HG03558 (cell line): ENCODE data around the gene XPR1.

Experiments used
- ATAC-seq: cut with Tn5 transposase; IDR thresholded peaks from one replicate; pipeline ENCODE4 v1.9.1; 2021; ENCODE audit warnings: moderate number of reproducible peaks; ENCODE audit not compliant: unreplicated experiment; ENCODE audit errors: extremely low read depth

XPR1 gene

DNA sequence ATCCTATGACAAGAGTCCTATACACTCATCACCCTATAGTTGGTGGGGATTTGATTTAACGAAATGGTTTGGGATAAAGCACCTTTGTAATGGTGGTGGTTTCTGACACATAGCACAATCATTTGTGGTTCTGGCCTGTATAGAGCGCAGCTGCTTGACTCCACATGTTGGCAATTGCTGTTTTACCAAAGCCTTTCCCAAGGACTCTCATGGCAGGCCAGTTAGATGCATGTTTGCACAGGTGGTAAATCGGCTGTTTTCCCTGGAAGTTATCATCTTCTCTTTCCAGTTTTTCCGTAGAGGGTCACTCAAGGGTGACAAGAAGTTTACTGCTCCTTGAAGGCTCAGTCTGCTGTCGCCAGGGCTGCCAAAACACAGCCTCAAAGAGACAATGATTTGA, 17.1 kb upstream of the XPR1 start:
- no peak for ATAC-seq

GRCh38 chr1:180615493-180616290, 16.1 kb upstream of the XPR1 start:
- no peak for ATAC-seq

- ATAC-seq, result no peak
These were observed 15.4 kb upstream of the XPR1 start for GRCh38 chr1:180616439-180616838.

- no peak for ATAC-seq
These were observed 13.9 kb upstream of the XPR1 start for GRCh38 chr1:180617774-180618395.

DNA sequence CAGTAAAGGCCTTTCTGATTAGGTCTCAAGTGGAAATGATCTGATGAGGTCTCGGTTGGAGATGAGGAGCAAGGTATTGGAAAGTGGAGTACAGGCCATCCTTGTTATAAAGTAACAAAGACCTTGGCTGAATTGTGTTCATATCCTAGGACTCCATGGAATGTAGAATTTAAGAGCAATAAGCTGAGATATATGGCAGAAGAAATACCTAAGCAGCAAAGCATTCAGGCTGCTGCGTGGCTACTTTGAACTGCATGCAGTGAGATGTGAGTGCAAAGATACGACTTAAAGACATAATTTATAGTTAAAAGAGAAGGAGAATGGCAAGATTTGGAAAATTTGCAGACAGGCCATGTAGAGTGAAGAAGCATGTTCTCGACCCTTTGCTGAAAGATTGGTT, 11.2 kb upstream of the XPR1 start:
- no peak for ATAC-seq

DNA sequence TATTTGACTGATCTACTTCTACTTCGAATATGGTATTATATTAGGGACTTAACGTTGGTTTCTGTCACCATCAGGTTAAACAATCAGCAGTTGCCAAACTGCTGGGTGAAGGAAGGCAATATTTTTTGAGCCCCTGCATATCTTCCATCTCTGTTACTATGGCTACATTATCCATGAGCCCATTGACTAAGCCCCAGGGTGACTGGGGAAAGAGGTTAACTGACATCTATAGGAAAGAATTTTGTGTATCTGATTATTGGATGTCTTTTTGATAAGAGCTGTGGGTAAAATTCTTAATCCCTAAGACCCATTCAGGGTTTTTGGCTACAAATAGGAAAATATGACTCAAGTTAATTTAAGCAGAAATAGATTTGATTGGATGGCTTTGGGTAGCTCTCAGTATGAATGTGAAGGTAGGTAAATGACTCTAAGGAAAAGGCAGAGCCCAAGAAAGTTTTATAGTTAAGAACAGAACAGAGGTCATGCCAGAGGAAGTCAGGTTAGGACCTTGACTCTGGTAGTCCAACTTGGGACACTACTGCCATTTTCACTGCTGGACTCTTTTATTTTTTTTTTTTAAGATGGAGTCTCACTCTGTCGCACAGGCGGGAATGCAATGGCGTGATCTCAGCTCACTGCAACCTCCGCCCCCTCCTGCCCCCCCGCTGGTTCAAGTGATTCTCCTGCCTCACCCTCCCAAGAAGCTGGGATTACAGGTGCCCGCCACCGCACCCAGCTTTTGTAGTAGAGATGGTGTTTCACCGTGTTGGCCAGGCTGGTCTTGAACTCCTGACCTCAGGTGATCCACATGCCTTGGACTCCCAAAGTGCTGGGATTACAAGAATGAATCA, 8.9 kb upstream of the XPR1 start:
- no peak for ATAC-seq

DNA sequence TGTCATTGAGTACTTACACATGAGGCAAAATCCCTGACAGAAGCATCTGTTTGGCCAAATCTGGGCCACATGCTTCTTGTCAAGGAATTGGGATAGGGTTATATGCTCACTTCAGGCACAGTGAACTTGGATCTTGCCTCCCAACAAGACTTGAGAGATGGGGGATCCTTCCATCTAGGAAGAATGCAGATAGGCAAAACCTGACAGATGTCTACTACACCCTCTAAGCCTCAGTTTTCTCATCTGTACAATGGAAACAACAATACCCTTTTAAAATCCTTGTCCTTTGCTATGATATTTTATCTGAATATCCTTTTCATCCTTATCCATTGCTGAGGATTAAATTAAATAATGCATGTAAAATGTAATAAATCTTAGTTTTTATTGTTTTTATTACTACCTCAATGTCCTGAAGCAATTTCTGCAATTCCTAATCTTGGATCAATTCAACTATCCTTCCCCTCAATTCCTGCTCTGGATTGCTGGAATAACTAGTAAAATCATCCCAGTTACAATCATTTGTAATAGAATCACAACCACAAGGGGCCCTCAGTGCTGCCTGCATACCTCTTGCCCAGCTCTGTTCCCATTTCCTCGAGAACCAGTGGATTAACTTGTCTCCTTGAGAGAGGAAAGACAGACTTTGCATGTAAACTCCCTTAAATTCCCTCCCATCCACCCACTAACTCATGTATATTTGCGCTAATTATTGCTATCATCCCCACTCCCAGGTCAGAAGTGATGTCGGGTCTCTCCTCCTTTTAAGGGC, 8.1 kb upstream of the XPR1 start:
- ATAC-seq, result no peak

DNA sequence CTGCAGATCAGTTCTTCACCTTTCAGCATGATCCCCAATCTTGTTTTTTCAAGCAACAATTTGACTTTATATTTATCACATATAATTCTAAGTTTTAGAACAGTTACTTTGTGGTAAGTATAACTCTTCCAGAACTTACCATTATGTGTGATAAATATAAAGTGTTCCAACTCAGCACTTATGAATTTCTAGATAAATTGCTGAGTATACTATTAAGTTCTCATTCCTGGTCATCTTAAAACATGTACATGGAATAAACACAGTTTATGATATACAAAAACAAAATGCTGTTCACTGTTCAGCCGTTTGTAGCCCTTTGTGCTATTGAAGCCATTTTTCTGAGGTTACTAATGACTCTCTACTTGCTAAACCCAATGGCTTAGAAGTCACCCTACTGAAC, 5.1 kb upstream of the XPR1 start:
- ATAC-seq, result no peak

GRCh38 chr1:180627411-180627810, 4.4 kb upstream of the XPR1 start:
- no peak for ATAC-seq

DNA sequence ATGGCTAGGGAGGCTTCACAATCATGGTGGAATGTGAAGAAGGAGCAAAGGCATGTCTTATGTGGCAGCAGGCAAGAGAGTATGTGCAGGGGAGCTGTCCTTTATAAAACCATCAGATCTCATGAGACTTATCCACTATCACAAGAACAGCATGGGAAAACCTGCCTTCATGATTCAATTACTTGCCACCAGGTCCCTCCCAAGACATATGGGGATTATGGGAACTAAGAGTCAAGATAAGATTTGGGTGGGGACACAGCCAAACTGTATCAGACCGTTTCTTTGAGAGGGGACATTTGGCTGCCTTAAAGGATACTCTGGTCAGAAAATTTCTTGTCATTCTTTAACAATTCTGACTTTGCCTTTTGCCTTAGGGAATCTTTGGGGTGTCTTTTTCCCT, 3.2 kb upstream of the XPR1 start:
- no peak for ATAC-seq

DNA sequence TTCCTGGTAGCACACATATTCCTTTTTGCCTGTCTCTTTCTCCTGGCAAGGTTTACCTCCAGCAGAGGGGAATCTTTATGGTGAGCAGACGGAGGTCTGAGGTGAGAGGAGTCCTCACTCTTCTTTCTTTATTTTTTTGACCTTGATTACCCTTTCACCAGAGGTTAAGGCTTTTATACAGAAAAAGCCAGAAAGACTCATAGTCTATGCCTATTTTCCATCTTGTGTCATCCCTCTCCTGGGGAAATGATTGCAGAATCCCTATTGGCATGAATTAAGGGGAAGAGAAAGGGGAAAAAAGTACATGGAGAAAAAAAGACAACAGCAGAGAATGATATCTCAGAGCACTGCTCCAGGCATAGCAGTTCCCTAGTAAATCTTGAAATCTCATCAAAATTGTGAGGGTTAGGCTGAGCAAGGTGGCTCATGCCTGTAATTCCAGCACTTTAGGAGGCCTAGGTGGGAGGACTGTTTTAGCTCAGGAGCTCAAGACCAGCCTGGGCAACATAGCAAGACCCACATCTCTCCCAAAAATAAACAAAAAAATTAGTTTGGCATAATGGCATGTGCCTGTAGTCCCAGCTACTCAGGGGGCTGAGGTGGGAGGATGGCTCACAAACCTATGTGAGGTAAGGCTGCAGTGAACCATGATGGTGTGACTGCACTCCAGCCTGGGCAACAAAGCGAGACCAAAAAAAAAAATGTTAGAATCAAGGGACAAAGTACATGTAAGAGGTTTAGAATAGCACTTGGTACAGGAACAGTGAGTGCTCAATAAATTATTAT, 1.2 kb upstream of the XPR1 start:
- no peak for ATAC-seq

- no peak for ATAC-seq
These were observed 542 bp upstream of the XPR1 start for GRCh38 chr1:180631194-180631765.

GRCh38 chr1:180632326-180633056, 669 bp downstream of the XPR1 start:
- peak; percentile 12 for ATAC-seq

DNA sequence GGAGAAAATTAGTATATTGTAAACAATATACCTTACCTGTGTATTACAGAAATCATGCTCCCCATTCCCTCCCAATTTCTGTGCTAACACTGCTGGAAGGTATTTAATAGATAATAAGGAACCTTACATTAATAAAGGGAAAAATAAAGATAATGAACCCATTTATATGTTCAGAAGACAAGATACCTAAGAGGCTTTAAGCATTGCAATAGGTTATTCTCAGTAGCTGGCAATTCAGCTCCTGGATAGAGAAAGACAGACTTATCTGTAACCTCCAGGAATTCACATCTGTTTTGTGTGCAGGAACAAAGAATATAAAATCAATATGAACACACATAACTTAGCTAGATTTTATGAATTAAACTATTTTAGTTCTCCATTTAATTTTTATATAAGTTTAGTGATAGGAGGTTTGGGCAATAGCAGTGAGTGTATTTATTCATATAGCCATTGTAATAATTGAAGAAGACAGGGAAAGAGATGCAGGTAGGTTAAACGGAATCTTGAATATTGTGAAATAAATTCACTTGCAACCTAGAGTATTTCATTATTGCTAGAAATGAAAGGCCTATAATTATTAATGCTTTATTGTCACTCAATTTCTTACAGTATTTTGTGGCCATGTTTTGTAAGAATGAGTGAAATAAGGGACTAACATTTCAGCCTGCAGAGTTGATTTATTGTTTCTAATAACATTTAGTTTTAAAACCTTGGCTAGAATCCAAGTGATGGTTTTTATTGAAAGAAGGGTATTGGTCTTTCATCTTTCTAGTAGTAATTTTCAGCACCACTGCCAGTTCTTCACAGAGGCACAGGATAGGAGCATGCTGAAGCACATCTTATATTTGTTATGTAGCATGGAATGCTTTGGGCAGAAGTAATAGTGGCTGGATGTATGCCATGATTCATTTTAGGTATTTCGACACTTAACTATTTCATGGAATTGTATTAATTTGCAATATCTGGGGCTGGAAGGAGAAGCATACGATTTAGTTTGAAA, 1.5 kb downstream of the XPR1 start:
- ATAC-seq, result no peak

DNA sequence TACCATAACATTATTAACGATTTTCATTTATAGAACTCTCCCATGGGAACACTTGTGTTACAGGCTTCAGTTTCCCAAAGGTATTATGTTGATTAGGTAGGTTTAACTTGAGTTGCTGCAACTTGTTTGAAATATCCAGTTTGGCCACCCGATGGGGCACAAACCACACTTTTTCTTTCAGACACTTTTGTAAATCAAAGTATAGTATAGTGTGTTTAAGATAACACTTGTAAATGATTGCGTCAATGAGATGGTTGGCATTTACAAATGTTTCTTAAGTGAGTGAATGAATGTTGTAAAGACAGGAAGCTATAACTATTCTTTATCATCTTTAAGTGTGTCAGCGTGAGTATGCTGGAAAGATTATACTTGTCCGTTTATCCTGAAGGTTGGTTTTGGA, 4.3 kb downstream of the XPR1 start:
- ATAC-seq, result no peak

DNA sequence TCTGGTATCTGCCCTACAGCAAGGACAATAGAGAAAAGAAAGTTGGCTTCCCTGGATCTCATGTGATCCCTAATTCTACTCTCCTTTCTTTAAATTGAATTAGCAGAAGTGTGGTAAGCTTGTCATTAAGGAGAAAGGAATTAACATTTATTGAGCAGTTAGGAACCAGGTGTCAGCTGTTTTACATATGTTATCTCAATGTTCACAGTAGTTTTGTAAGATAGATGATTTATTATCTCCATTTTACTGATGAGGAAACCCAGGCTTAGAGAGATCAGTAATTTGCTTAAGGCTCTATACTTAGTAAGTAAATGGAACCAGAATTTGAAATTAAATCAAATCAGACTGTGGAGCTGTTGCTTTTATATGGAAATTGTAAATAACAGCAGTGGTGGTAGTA, 8.0 kb downstream of the XPR1 start:
- ATAC-seq, result no peak

DNA sequence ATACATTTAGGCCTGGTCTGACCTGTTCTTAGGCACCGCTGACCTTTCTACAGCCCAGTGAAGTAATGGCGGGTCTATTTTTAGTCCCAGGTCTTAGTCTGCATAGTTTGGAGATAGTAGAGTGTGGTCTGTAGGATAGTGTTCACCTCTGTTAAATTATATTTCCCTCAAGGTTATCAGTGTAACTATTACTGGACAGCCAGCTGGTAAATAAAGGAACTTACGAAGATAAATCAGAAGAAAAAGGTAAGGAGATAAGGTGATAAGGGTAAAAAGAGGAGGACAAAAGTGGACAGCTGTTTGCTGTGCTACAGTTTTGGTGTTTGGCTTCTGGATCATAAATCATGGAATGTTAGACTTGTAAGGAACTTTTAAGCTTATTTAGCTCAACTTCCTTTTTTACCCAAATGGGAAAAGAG, 8.7 kb downstream of the XPR1 start:
- no peak for ATAC-seq
